SK-N-SH (cell line): ENCODE results near the gene CELF2. TPM values are rescaled to one million over a fixed set of nuclear protein-coding genes. Genes with fewer than 3 reads are reported as not detected.

Experiments
- CTCF ChIA-PET: fragments of 300-600, 350-600 bp; formaldehyde crosslinking; extraction: SDS; loops from one replicate; lab custom pipeline; 2021; lab: Yijun Ruan, JAX
- POLR2A ChIA-PET: fragments of 350-600 bp; sonication (Branson Sonifier 250); formaldehyde crosslinking; extraction: SDS; loops from one replicate; lab custom pipeline; 2020; ENCODE audit warnings: antibody characterized with exemption, inconsistent platforms; lab: Yijun Ruan, JAX
- DNase-seq: peaks from one replicate; pipeline ENCODE4 v3.0.0; 2012
- H2AFZ ChIP-seq: fragments of 200-600 bp; sonication (generic); 2 replicates; pipeline ENCODE4 v1.8.1; 2016; ENCODE audit warnings: antibody characterized with exemption, mild to moderate bottlenecking, low read depth
- H3F3A ChIP-seq: fragments of 200-600 bp; sonication (generic); replicated peaks from 2 replicates; pipeline ENCODE3; 2016; ENCODE audit warnings: antibody characterized with exemption, mild to moderate bottlenecking; ENCODE audit not compliant: insufficient read depth
- H3K27ac ChIP-seq, 2 experiments: fragments of 200-500 bp in 1 of 2; fragments of 200-600 bp in 1 of 2; sonication (Bioruptor generic) in 1 of 2; sonication (generic), shearing (Covaris generic) in 1 of 2; 2 replicates each; pipeline versions ENCODE4 v1.5.1 to v1.6.1; 2014 to 2016; ENCODE audit warnings: low read depth in 2 of 2, inconsistent platforms in 1 of 2, low read length in 1 of 2, mild to moderate bottlenecking in 1 of 2, mixed read lengths in 1 of 2
- H3K27me3 ChIP-seq: fragments of 200-600 bp; sonication (generic), shearing (Covaris generic); 2 replicates; pipeline ENCODE4 v1.6.1; 2016; ENCODE audit warnings: mixed run types; ENCODE audit not compliant: insufficient read depth
- H3K36me3 ChIP-seq, 2 experiments: fragments of 200-500 bp in 1 of 2; fragments of 200-600 bp in 1 of 2; sonication (Bioruptor generic) in 1 of 2; sonication (generic) in 1 of 2; replicated peaks in 1 of 2; 2 replicates each; pipeline versions ENCODE3 to v1.5.1; 2014 to 2016; ENCODE audit warnings: low read length in 1 of 2, mild to moderate bottlenecking in 1 of 2; ENCODE audit not compliant: insufficient read depth in 2 of 2, control insufficient read depth in 1 of 2
- H3K4me1 ChIP-seq, 2 experiments: fragments of 200-500 bp in 1 of 2; fragments of 200-600 bp in 1 of 2; sonication (Bioruptor generic) in 1 of 2; sonication (generic), shearing (Covaris generic) in 1 of 2; 2 replicates each; pipeline versions ENCODE4 v1.5.1 to v1.6.1; 2014 to 2016; ENCODE audit warnings: low read depth in 1 of 2, low read length in 1 of 2, mixed run types in 1 of 2; ENCODE audit not compliant: insufficient read depth in 2 of 2, control insufficient read depth in 1 of 2
- H3K4me2 ChIP-seq: fragments of 200-600 bp; sonication (generic), shearing (Covaris generic); 2 replicates; pipeline ENCODE4 v1.6.1; 2017; ENCODE audit warnings: mixed run types
- H3K4me3 ChIP-seq, 2 experiments: fragments of 200-500 bp in 1 of 2; fragments of 200-600 bp in 1 of 2; sonication (Bioruptor generic) in 1 of 2; sonication (generic), shearing (Covaris generic) in 1 of 2; 2 replicates each; pipeline versions ENCODE4 v1.5.1 to v1.8.1; 2014 to 2016; ENCODE audit warnings: low read depth in 2 of 2, inconsistent platforms in 1 of 2, low read length in 1 of 2, mild to moderate bottlenecking in 1 of 2, mixed read lengths in 1 of 2, moderate library complexity in 1 of 2
- H3K79me2 ChIP-seq: fragments of 200-600 bp; sonication (generic); 2 replicates; pipeline ENCODE4 v1.8.1; 2017; ENCODE audit warnings: mild to moderate bottlenecking; ENCODE audit not compliant: insufficient read depth
- H3K9ac ChIP-seq: fragments of 200-600 bp; sonication (generic); 2 replicates; pipeline ENCODE4 v1.6.1; 2017; ENCODE audit warnings: mixed run types
- H3K9me2 ChIP-seq: fragments of 200-600 bp; sonication (generic); 2 replicates; pipeline ENCODE4 v1.6.1; 2017; ENCODE audit warnings: mixed run types
- H3K9me3 ChIP-seq: fragments of 200-600 bp; sonication (generic); 2 replicates; pipeline ENCODE4 v1.6.1; 2017; ENCODE audit warnings: mixed run types, mild to moderate bottlenecking, moderate library complexity
- H4K20me1 ChIP-seq: fragments of 200-600 bp; sonication (generic); 2 replicates; pipeline ENCODE4 v1.6.1; 2017; ENCODE audit warnings: mild to moderate bottlenecking, mixed run types; ENCODE audit not compliant: insufficient read depth
- CHD2 ChIP-seq: fragments of 150-350 bp; IDR thresholded peaks from 2 replicates; pipeline ENCODE4 v1.6.1; 2018; ENCODE audit warnings: low read length; ENCODE audit not compliant: partially characterized antibody
- EZH2phosphoT487 ChIP-seq: fragments of 200-600 bp; sonication (generic); IDR thresholded peaks from 2 replicates; pipeline ENCODE4 v1.6.1; 2017; ENCODE audit warnings: low read depth, mixed run types, mild to moderate bottlenecking, antibody characterized with exemption, moderate library complexity, borderline replicate concordance
- FOSL2 ChIP-seq: IDR thresholded peaks from 2 replicates; pipeline ENCODE4 v1.4.0; 2012; ENCODE audit warnings: low read depth, mild to moderate bottlenecking, moderate library complexity, borderline replicate concordance
- FOXM1 ChIP-seq: IDR thresholded peaks from 2 replicates; pipeline ENCODE4 v1.4.0; 2012; ENCODE audit warnings: low read depth, mild to moderate bottlenecking
- GABPA ChIP-seq: IDR thresholded peaks from 2 replicates; pipeline ENCODE4 v1.4.0; 2012; ENCODE audit warnings: low read depth, mild to moderate bottlenecking
- JUND ChIP-seq: IDR thresholded peaks from 2 replicates; pipeline ENCODE4 v1.4.0; 2012
- MEF2A ChIP-seq: IDR thresholded peaks from 2 replicates; pipeline ENCODE4 v1.4.0; 2012; ENCODE audit warnings: low read depth, borderline replicate concordance
- MXI1 ChIP-seq: IDR thresholded peaks from 2 replicates; pipeline ENCODE4 v1.6.1; 2012; ENCODE audit warnings: mild to moderate bottlenecking, low read depth, low read length, improper control_type of control experiment
- NFIC ChIP-seq: IDR thresholded peaks from 2 replicates; pipeline ENCODE4 v1.4.0; 2012; ENCODE audit warnings: borderline replicate concordance
- POLR2AphosphoS5 ChIP-seq: IDR thresholded peaks from 2 replicates; pipeline ENCODE4 v1.6.1; 2012; ENCODE audit warnings: low read depth, low read length
- RAD21 ChIP-seq: IDR thresholded peaks from 2 replicates; pipeline ENCODE4 v1.6.1; 2012; ENCODE audit warnings: mild to moderate bottlenecking, low read length
- RCOR1 ChIP-seq: fragments of 150-350 bp; IDR thresholded peaks from 2 replicates; pipeline ENCODE4 v1.6.1; 2017; ENCODE audit warnings: antibody characterized with exemption, low read length
- RXRA ChIP-seq: IDR thresholded peaks from 2 replicates; pipeline ENCODE4 v1.4.0; 2012; ENCODE audit warnings: low read depth, mild to moderate bottlenecking, borderline replicate concordance
- TCF12 ChIP-seq: IDR thresholded peaks from 2 replicates; pipeline ENCODE4 v1.4.0; 2012
- TEAD4 ChIP-seq: IDR thresholded peaks from 2 replicates; pipeline ENCODE4 v1.4.0; 2012; ENCODE audit warnings: mild to moderate bottlenecking, borderline replicate concordance; ENCODE audit not compliant: insufficient read depth
- YY1 ChIP-seq: IDR thresholded peaks from 2 replicates; pipeline ENCODE4 v1.4.0; 2012; ENCODE audit warnings: low read depth, mild to moderate bottlenecking
- WGBS: methylation state at CpG from one replicate; pipeline ENCODE4 v1.1.6; 2017; ENCODE audit warnings: low lambda C conversion rate; 5-methylcytosine and 5-hydroxymethylcytosine counted together
- polyA plus RNA-seq, 3 experiments: library from polyadenylated mRNA; depleted of rRNA; stranded (reverse); fragments of >200 nt; gene quantifications; 2 replicates each; pipeline ENCODE4 v1.2.3, GENCODE V29; 2012
- TF ChIP-seq, protein P1 (sequence below): IDR thresholded peaks from 2 replicates; pipeline ENCODE4 v1.4.0; 2012; ENCODE audit warnings: low read depth
- TF ChIP-seq, protein P2 (sequence below): IDR thresholded peaks from 2 replicates; pipeline ENCODE4; 2012
- TF ChIP-seq, protein P3 (sequence below): fragments of 150-350 bp; IDR thresholded peaks from 2 replicates; pipeline ENCODE4 v1.6.1; 2017; ENCODE audit warnings: antibody characterized with exemption, low read length, low read depth, borderline replicate concordance

Gene CELF2
- polyA plus RNA-seq, 1 of the 3 experiments (the other 2 are of a cell fraction), result 0.03 TPM

- no peak overlapping the region for H3K27ac ChIP-seq
- H3K27me3 ChIP-seq, result no peaks in the 10 kb centered on the region
- no peaks in the 10 kb centered on the region for H3K9me2 ChIP-seq
- no peak for DNase-seq
- H4K20me1 ChIP-seq, result no peaks in the 10 kb centered on the region
- H3K9me3 ChIP-seq, result no peaks in the 10 kb centered on the region
- ChIA-PET POLR2A (no interaction called here), CTCF (no interaction called here)
- no peaks in the 10 kb centered on the region for H3K4me1 ChIP-seq
- WGBS, result 44% methylated on average over 16 of the region's 16 CpGs
- H3K4me3 ChIP-seq, result no peak overlapping the region
- no peak overlapping the region for H3K9ac ChIP-seq
- H3F3A ChIP-seq, result no peaks in the 10 kb centered on the region
- no peak overlapping the region for H2AFZ ChIP-seq
- TF ChIP-seq RCOR1 (no peak), MXI1 (no peak)
- H3K79me2 ChIP-seq, result no peaks in the 10 kb centered on the region
- H3K4me2 ChIP-seq, result no peak overlapping the region
- H3K36me3 ChIP-seq, result no peaks in the 10 kb centered on the region
Measured at GRCh38 chr10:11007476-11008020, 10.1 kb upstream of the CELF2 start.

GRCh38 chr10:11009471-11010308 lies 8.0 kb upstream of the CELF2 start:
- TF ChIP-seq, protein P1, sequence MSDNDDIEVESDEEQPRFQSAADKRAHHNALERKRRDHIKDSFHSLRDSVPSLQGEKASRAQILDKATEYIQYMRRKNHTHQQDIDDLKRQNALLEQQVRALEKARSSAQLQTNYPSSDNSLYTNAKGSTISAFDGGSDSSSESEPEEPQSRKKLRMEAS, result no peak
- TF ChIP-seq CHD2, result no peak
- TF ChIP-seq TEAD4, result no peak
- TF ChIP-seq MEF2A, result no peak
- TF ChIP-seq FOXM1, result no peak
- TF ChIP-seq POLR2AphosphoS5, result no peak
- TF ChIP-seq JUND, result no peak
- no peak for TF ChIP-seq EZH2phosphoT487
- no peak for TF ChIP-seq RXRA
- no peak for TF ChIP-seq MXI1
- no peak for TF ChIP-seq RCOR1
- TF ChIP-seq GABPA, result no peak
- no peak for TF ChIP-seq YY1
- TF ChIP-seq RAD21, result no peak
- TF ChIP-seq, protein P2, sequence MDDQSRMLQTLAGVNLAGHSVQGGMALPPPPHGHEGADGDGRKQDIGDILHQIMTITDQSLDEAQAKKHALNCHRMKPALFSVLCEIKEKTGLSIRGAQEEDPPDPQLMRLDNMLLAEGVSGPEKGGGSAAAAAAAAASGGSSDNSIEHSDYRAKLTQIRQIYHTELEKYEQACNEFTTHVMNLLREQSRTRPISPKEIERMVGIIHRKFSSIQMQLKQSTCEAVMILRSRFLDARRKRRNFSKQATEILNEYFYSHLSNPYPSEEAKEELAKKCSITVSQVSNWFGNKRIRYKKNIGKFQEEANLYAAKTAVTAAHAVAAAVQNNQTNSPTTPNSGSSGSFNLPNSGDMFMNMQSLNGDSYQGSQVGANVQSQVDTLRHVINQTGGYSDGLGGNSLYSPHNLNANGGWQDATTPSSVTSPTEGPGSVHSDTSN, result no peak
- TF ChIP-seq, protein P3, sequence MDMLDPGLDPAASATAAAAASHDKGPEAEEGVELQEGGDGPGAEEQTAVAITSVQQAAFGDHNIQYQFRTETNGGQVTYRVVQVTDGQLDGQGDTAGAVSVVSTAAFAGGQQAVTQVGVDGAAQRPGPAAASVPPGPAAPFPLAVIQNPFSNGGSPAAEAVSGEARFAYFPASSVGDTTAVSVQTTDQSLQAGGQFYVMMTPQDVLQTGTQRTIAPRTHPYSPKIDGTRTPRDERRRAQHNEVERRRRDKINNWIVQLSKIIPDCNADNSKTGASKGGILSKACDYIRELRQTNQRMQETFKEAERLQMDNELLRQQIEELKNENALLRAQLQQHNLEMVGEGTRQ, result no peak
- TF ChIP-seq TCF12, result no peak
- TF ChIP-seq FOSL2, result no peak
- TF ChIP-seq NFIC, result no peak
- Histone ChIP-seq H3K79me2 (no peaks in the 10 kb centered on the region), H3F3A (no peaks in the 10 kb centered on the region), H2AFZ (no peak overlapping the region), H3K9me3 (no peaks in the 10 kb centered on the region), H3K27ac (no peak overlapping the region), H3K9me2 (no peaks in the 10 kb centered on the region), H3K4me2 (no peak overlapping the region), H4K20me1 (no peaks in the 10 kb centered on the region), H3K27me3 (no peaks in the 10 kb centered on the region), H3K36me3 (no peaks in the 10 kb centered on the region), H3K4me1 (no peaks in the 10 kb centered on the region), H3K9ac (no peak overlapping the region), H3K4me3 (no peak overlapping the region)
- POLR2A ChIA-PET, result no interaction called here
- DNase-seq, result no peak
- CTCF ChIA-PET, result no interaction called here
- WGBS, result 21% methylated on average over 13 of the region's 13 CpGs
